H1 (cell line): ENCODE results near the gene ARHGAP8. TPM values are rescaled to one million over a fixed set of nuclear protein-coding genes. Genes with fewer than 3 reads are reported as not detected.

Experiments
- CTCF ChIA-PET: fragments of 300-600 bp; sonication (Branson Sonifier 250); formaldehyde crosslinking; loops from one replicate; lab custom pipeline; 2021; ENCODE audit not compliant: partially characterized antibody; lab: Charles Lee
- POLR2A ChIA-PET: fragments of 300-600 bp; sonication (Branson Sonifier 250); formaldehyde crosslinking; loops from one replicate; lab custom pipeline; 2021; ENCODE audit warnings: inconsistent platforms; ENCODE audit not compliant: partially characterized antibody; lab: Charles Lee
- DNase-seq, 2 experiments: peaks; one replicate each; pipeline versions ENCODE4 v3.0.0 to v3.0.0-alpha.2; 2010 to 2022; ENCODE audit warnings: low spot score in 2 of 2, low read depth in 1 of 2, mixed read lengths in 1 of 2
- FAIRE-seq: peaks from 2 replicates; lab custom pipeline; 2011; peaks lifted over from hg19 to GRCh38; lab: Jason Lieb, UNC
- H2AFZ ChIP-seq: 2 replicates; pipeline ENCODE4 v1.8.1; 2012; ENCODE audit warnings: low read length, inconsistent platforms
- H2AK5ac ChIP-seq: 2 replicates; pipeline ENCODE4 v1.6.1; 2013; ENCODE audit warnings: low read depth, low read length
- H2BK120ac ChIP-seq: replicated peaks from 2 replicates; pipeline ENCODE3; 2013; ENCODE audit warnings: low read depth, low read length, inconsistent platforms
- H2BK12ac ChIP-seq: 2 replicates; pipeline ENCODE4 v1.6.1; 2013; ENCODE audit warnings: low read depth, low read length
- H2BK15ac ChIP-seq: 2 replicates; pipeline ENCODE4 v1.6.1; 2013; ENCODE audit warnings: low read length
- H2BK20ac ChIP-seq: 2 replicates; pipeline ENCODE4 v1.6.1; 2013; ENCODE audit warnings: low read length
- H2BK5ac ChIP-seq: 2 replicates; pipeline ENCODE4 v1.6.1; 2013; ENCODE audit warnings: low read depth, low read length
- H3K14ac ChIP-seq: 2 replicates; pipeline ENCODE4 v1.6.1; 2013; ENCODE audit warnings: inconsistent platforms; ENCODE audit not compliant: insufficient read length
- H3K18ac ChIP-seq: 2 replicates; pipeline ENCODE4 v1.6.1; 2013; ENCODE audit warnings: low read length; ENCODE audit errors: extremely low read depth
- H3K23ac ChIP-seq: 2 replicates; pipeline ENCODE4 v1.6.1; 2013; ENCODE audit warnings: inconsistent platforms; ENCODE audit not compliant: insufficient read length
- H3K23me2 ChIP-seq: 2 replicates; pipeline ENCODE4 v1.6.1; 2013; ENCODE audit warnings: low read depth, low read length
- H3K27ac ChIP-seq: 2 replicates; pipeline ENCODE4 v1.6.1; 2011; ENCODE audit warnings: low read depth, low read length, inconsistent platforms
- H3K27me3 ChIP-seq, 4 experiments: replicated peaks in 1 of 4; 1 replicate in 1 of 4; 2 replicates in 3 of 4; pipeline versions ENCODE4 v1.6.1 to v1.8.1; 2011 to 2013; ENCODE audit warnings: low read length in 3 of 4, mild to moderate bottlenecking in 3 of 4, inconsistent platforms in 2 of 4, mixed read lengths in 2 of 4, moderate library complexity in 1 of 4; ENCODE audit not compliant: control insufficient read depth in 3 of 4, insufficient read depth in 3 of 4; ENCODE audit errors: extremely low read depth in 1 of 4
- H3K36me3 ChIP-seq, 4 experiments: 2 replicates each; pipeline versions ENCODE4 v1.6.1 to v1.8.1; 2011 to 2013; ENCODE audit warnings: mild to moderate bottlenecking in 4 of 4, low read length in 3 of 4, moderate library complexity in 2 of 4, control low read depth in 1 of 4, inconsistent platforms in 1 of 4; ENCODE audit not compliant: insufficient read depth in 4 of 4, control insufficient read depth in 2 of 4
- H3K4ac ChIP-seq: replicated peaks from 2 replicates; pipeline ENCODE3; 2013; ENCODE audit warnings: low read length, low read depth, mixed read lengths, inconsistent platforms; ENCODE audit not compliant: insufficient read length
- H3K4me1 ChIP-seq, 4 experiments: replicated peaks in 1 of 4; 1 replicate in 1 of 4; 2 replicates in 3 of 4; pipeline versions ENCODE4 v1.6.1 to v1.8.1; 2011 to 2013; ENCODE audit warnings: low read length in 3 of 4, inconsistent platforms in 2 of 4, mixed read lengths in 1 of 4; ENCODE audit not compliant: insufficient read depth in 4 of 4, control insufficient read depth in 3 of 4
- H3K4me2 ChIP-seq, 2 experiments: 2 replicates each; pipeline versions ENCODE4 v1.6.1 to v1.8.1; 2011 to 2013; ENCODE audit warnings: low read depth in 2 of 2, low read length in 2 of 2, control low read depth in 1 of 2, inconsistent platforms in 1 of 2, mild to moderate bottlenecking in 1 of 2; ENCODE audit not compliant: insufficient read depth in 1 of 2
- H3K4me3 ChIP-seq, 4 experiments: fragments of 200-600, 300-600 bp in 1 of 4; sonication (generic), shearing (Covaris generic), sonication (Bioruptor Twin) in 1 of 4; 2 replicates each; pipeline versions ENCODE4 v1.5.1 to v1.8.1; 2011 to 2016; ENCODE audit warnings: low read length in 4 of 4, low read depth in 3 of 4, control low read depth in 2 of 4, inconsistent platforms in 2 of 4, mild to moderate bottlenecking in 2 of 4, mixed read lengths in 1 of 4, moderate library complexity in 1 of 4; ENCODE audit not compliant: insufficient read depth in 2 of 4; ENCODE audit errors: extremely low read depth in 1 of 4
- H3K56ac ChIP-seq: replicated peaks from 2 replicates; pipeline ENCODE3; 2013; ENCODE audit warnings: low read depth, mild to moderate bottlenecking, mixed read lengths, low read length, inconsistent platforms; ENCODE audit not compliant: insufficient read length
- H3K79me1 ChIP-seq: 2 replicates; pipeline ENCODE4 v1.6.1; 2013; ENCODE audit warnings: low read depth, low read length, control low read depth
- H3K79me2 ChIP-seq, 2 experiments: 2 replicates each; pipeline versions ENCODE4 v1.6.1 to v1.8.1; 2012 to 2013; ENCODE audit warnings: low read length in 2 of 2, mild to moderate bottlenecking in 2 of 2, inconsistent platforms in 1 of 2; ENCODE audit not compliant: insufficient read depth in 2 of 2, control insufficient read depth in 1 of 2
- H3K9ac ChIP-seq, 4 experiments: replicated peaks in 1 of 4; 1 replicate in 1 of 4; 2 replicates in 3 of 4; pipeline versions ENCODE4 v1.6.1 to v1.8.1; 2011 to 2013; ENCODE audit warnings: low read depth in 3 of 4, low read length in 3 of 4, control low read depth in 2 of 4, mild to moderate bottlenecking in 2 of 4, moderate library complexity in 2 of 4, inconsistent platforms in 1 of 4; ENCODE audit errors: extremely low read depth in 1 of 4
- H3K9me3 ChIP-seq, 2 experiments: 2 replicates each; pipeline versions ENCODE4 v1.6.1 to v1.8.1; 2012 to 2013; ENCODE audit warnings: mild to moderate bottlenecking in 2 of 2, moderate library complexity in 2 of 2, control low read depth in 1 of 2, inconsistent platforms in 1 of 2, low read depth in 1 of 2, low read length in 1 of 2, mixed read lengths in 1 of 2; ENCODE audit not compliant: insufficient read depth in 2 of 2
- H4K20me1 ChIP-seq, 2 experiments: replicated peaks in 1 of 2; 2 replicates each; pipeline versions ENCODE3 to v1.8.1; 2011 to 2013; ENCODE audit warnings: inconsistent platforms in 2 of 2, low read length in 2 of 2, mild to moderate bottlenecking in 1 of 2; ENCODE audit not compliant: insufficient read depth in 2 of 2, control insufficient read depth in 1 of 2
- H4K5ac ChIP-seq: 2 replicates; pipeline ENCODE4 v1.6.1; 2013; ENCODE audit warnings: low read length, low read depth, mixed read lengths, inconsistent platforms; ENCODE audit not compliant: insufficient read length
- H4K8ac ChIP-seq: 2 replicates; pipeline ENCODE4 v1.8.0; 2013; ENCODE audit warnings: mild to moderate bottlenecking, moderate library complexity, low read length, inconsistent platforms; ENCODE audit not compliant: insufficient read depth; ENCODE audit errors: extremely low read depth
- H4K91ac ChIP-seq: replicated peaks from 2 replicates; pipeline ENCODE3; 2013; ENCODE audit warnings: low read length, mixed read lengths, inconsistent platforms; ENCODE audit not compliant: insufficient read length
- BRCA1 ChIP-seq: IDR thresholded peaks from 2 replicates; pipeline ENCODE4 v1.6.1; 2012; ENCODE audit warnings: low read depth, low read length, improper control_type of control experiment
- CBX5 ChIP-seq: fragments of 300-800, 300-1000 bp; sonication (generic); IDR thresholded peaks from 2 replicates; pipeline ENCODE4 v1.7.1; 2016; ENCODE audit warnings: antibody characterized with exemption, low read length, low read depth
- JUN ChIP-seq: IDR thresholded peaks from 2 replicates; pipeline ENCODE4 v1.6.1; 2011; ENCODE audit warnings: low read depth, mild to moderate bottlenecking, improper control_type of control experiment, low read length
- MAFK ChIP-seq: IDR thresholded peaks from 2 replicates; pipeline ENCODE4 v1.6.1; 2012; ENCODE audit warnings: low read depth, mild to moderate bottlenecking, improper control_type of control experiment, low read length
- PHF8 ChIP-seq: fragments of 200-600 bp; sonication (generic); conservative IDR thresholded peaks from 2 replicates; pipeline ENCODE4 v1.7.1; 2012; ENCODE audit warnings: low read depth, mild to moderate bottlenecking, inconsistent platforms, low read length, moderate library complexity
- SIX5 ChIP-seq: IDR thresholded peaks from 2 replicates; pipeline ENCODE4 v1.6.1; 2011; ENCODE audit warnings: mild to moderate bottlenecking, low read depth, low read length
- WGBS, 2 experiments: shearing (Covaris generic) in 1 of 2; methylation state at CpG; one replicate each; pipeline versions ENCODE4 v1.1.6 to v1.1.7; 2013 to 2015; ENCODE audit warnings: low lambda C conversion rate in 2 of 2, mixed read lengths in 2 of 2, inconsistent platforms in 1 of 2, low coverage in 1 of 2, missing lambda C conversion rate in 1 of 2; ENCODE audit not compliant: insufficient replicate concordance in 2 of 2, insufficient coverage in 1 of 2, insufficient read length in 1 of 2; ENCODE audit errors: extremely low coverage in 1 of 2, missing lambda C conversion rate in 1 of 2; 5-methylcytosine and 5-hydroxymethylcytosine counted together
- polyA plus RNA-seq, 7 experiments: library from polyadenylated mRNA; depleted of rRNA in 3 of 7; stranded (reverse) in 5 of 7; unstranded in 2 of 7; fragments of >200 nt in 5 of 7; fragments of 200-250 nt in 2 of 7; gene quantifications; 1 replicate in 5 of 7; 2 replicates in 1 of 7; 4 replicates in 1 of 7; pipeline versions ENCODE4 v1.2.1 to v1.2.3, GENCODE V29; 2011 to 2013; ENCODE audit warnings: missing spikeins in 2 of 7, mixed read lengths in 2 of 7
- total RNA-seq: library from RNA; stranded (reverse); fragmentation: NEBNext Ultra II Directional; extraction: Animal tissue kit (Norgen Biotek cat#: 25700); gene quantifications from 2 replicates; pipeline ENCODE4 v1.2.1, GENCODE V29; 2021

Gene ARHGAP8
- total and polyA plus RNA-seq, 2 of the 8 experiments (the other 6 are each of a cell fraction or from before 2014, with no cell fraction given), result 35.6 to 47.7 TPM

DNA sequence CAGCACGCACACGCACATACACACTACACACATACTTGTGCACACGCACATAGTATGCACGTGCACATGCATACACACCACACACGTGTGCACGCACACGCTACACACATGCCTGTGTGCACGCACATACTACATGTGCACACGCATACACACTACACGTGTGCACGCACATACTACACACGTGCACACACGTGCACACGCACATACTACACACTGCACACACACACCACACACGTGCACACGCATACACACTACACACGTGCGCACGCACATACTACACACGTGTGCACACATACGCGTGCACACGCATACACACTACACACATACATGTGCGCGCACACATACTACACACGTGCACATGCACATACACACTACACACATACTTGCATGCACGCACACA is 19.7 kb upstream of the ARHGAP8 start:
- Histone ChIP-seq H2BK15ac (peak overlapping the region; percentile 84; the same call in 1 of the 2 replicates), H4K5ac (no peak overlapping the region), H3K36me3 (no peaks in the 10 kb centered on the region; a peak in 1 of 8 replicates), H2AFZ (no peak overlapping the region), H4K91ac (peak overlapping the region; percentile 88), H3K18ac (no peak overlapping the region), H3K4me2 (no peak overlapping the region), H3K79me2 (no peaks in the 10 kb centered on the region), H3K4me3 (no peak overlapping the region), H3K9ac (no peak overlapping the region; a peak in 1 of 7 replicates), H3K23ac (no peak overlapping the region), H2BK12ac (peak overlapping the region; percentile 75; the same call in 1 of the 2 replicates), H3K14ac (no peak overlapping the region), H4K8ac (no peak overlapping the region), H3K4ac (no peak overlapping the region), H3K27ac (no peak overlapping the region), H2BK120ac (no peak overlapping the region), H3K27me3 (no peaks in the 10 kb centered on the region; a peak in 1 of 7 replicates), H2BK20ac (no peak overlapping the region), H2AK5ac (peak overlapping the region; percentile 95), H2BK5ac (peak overlapping the region; percentile 52; the same call in 1 of the 2 replicates), H4K20me1 (peaks cover 0 to 15% of the 10 kb centered on the region in 2 experiments), H3K79me1 (no peaks in the 10 kb centered on the region), H3K9me3 (no peaks in the 10 kb centered on the region), H3K23me2 (no peaks in the 10 kb centered on the region), H3K4me1 (peaks cover 0 to 11% (median 3%) of the 10 kb centered on the region in 4 experiments; a peak in 5 of 7 replicates), H3K56ac (no peak overlapping the region)
- FAIRE-seq (no peak), DNase-seq (no peak)
- CTCF ChIA-PET, result interaction anchor here (1.6 to 9.3 kb wide), 5 partner anchors 8 to 48 kb away, joined by 4 to 102 read pairs (median 38); no protein-coding TSS in a partner anchor
- POLR2A ChIA-PET, result no interaction called here
- no peak for TF ChIP-seq CBX5
- no peak for TF ChIP-seq MAFK
- TF ChIP-seq PHF8, result no peak
- TF ChIP-seq JUN, result no peak; the same call in 1 of the 2 replicates
- no peak for TF ChIP-seq BRCA1
- no peak for TF ChIP-seq SIX5
- WGBS, 2 experiments, result 85% methylated on average over 27 of the region's 27 CpGs; no CpG with 5 or more reads in 1 of the 2 experiments
